HG02981 (cell line): Measurements from ENCODE around the gene BACH2.
"Not testable (repeated sequence)": the region's sequence is repeated elsewhere in the genome, so short reads cannot be mapped to it uniquely, and the experiment has no call there.

Experiments used
- ATAC-seq: cut with Tn5 transposase; IDR thresholded peaks from one replicate; pipeline ENCODE4 v1.9.1; 2021; ENCODE audit warnings: mild to moderate bottlenecking, moderate library complexity; ENCODE audit not compliant: unreplicated experiment

Gene BACH2

GRCh38 chr6:90162648-90163387 is 133.8 kb downstream of the BACH2 start:
- ATAC-seq = no peak

DNA sequence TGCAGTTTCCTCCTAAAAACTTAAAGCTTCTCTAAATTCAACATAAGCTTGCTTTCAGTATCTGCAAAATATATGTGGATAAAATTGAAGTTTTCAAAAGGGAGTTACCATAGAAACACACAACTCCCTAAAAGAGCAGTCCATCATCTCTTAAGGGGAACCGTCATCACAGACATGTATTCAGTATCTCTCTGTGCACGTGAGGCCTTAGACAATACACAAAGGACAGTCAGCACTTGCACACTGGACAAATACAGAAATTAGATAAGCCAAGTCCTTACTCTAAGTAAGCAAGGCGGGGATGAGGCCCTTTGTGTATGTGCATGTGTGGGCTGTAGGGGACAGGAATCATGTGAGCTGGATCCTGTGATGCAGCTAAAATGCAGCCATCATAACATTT is 136.6 kb downstream of the BACH2 start:
- ATAC-seq = no peak

GRCh38 chr6:90159452-90159851 is 137.2 kb downstream of the BACH2 start:
- ATAC-seq = no peak

- no peak for ATAC-seq
Measured at GRCh38 chr6:90158936-90159335, 137.7 kb downstream of the BACH2 start.

DNA sequence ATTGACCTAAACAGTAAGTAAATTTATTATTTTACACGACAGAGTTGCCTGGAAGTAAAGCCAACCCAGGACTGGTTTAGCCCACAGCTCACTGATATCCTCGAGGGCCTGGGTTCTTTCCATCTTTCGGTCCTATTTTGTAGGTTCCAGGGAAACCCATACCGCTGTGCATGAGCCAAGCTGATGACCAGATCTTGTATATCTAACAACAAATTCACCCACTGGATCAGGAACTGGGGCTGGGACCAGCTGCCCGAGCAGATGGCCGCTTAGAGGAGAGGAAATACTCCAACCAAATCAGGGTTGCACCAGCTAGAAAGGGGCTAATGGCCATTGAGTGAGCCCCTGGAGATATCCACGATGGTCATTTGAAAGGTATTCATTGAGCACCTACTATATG is 139.2 kb downstream of the BACH2 start:
- ATAC-seq = no peak

GRCh38 chr6:90156861-90157260 is 139.8 kb downstream of the BACH2 start:
- no peak for ATAC-seq

GRCh38 chr6:90154755-90155470 is 141.7 kb downstream of the BACH2 start:
- ATAC-seq = no peak

DNA sequence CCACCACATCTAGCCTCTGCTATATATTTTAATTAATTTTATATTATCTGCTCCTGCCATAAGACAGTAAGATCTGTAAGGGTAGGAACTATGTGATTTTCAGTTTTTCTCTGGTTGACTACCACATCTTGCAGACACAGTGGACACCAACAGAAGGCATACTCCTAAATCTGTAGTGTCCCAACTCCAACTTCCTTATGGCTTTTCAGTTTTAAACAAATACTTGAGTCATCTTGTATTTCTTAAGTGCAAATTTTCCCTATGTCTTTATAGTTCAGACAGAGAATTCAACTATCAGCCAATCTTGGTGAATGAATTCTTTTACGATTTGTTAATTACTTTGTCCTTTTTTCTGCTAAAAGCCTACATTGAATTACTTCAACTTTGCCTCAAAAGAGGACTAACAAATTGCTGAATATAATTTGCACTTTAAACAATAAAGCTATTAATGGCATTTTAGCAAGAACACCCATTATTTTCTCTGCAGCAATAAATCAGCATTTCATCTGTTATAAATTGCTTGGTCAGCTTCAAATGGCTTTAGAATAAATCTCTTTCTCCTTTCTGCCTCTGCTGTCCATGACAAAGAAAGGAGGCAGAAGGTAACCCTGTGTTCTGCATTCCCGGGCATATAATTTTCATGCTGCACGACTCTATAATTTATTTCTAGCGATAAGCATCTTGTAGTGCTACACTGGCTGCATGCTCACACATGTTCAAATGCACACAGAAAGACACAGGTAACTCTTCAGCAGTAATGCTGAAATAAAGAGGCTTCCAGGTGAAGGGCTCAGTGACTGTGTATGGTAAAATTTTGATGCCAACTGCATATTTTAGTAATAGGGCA is 144.8 kb downstream of the BACH2 start:
- no peak for ATAC-seq

DNA sequence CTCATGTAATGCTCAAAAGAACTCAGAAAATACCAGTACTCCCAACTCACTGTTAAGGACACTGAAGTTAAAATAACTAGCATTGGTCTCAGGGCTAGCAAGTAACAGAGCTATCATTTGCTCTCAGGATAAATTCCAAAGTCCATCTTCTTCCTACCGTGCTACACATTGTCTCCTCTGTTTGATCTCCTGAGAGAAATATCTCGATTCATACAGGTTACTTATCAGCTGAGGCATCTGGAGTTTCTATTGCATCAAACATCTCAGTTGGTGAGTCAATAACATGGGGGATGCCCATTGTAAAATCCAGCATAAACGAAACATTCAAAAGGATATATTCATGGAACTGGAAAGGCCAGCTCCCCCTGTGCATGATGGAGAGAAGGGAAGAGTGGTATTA is 147.4 kb downstream of the BACH2 start:
- ATAC-seq = no peak

DNA sequence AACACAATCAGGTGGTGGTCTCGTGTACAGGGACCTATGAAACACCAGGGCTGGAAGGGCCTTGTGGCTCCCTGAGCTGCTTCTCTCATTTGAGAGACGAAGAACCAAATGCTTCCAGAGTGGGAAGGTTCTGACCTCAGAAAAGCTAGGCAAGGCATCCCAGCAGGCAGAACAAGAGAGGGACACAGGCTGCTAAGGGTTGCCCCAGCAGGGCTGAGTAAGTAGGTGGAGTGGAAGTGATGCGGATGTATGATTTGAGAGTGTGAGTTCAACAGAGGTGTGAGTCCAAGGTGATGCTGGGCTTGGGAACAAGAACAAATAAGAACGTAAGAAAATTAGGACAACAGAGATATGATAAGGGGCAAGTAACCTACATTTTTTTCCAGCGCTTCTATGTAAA is 147.8 kb downstream of the BACH2 start:
- no peak for ATAC-seq

DNA sequence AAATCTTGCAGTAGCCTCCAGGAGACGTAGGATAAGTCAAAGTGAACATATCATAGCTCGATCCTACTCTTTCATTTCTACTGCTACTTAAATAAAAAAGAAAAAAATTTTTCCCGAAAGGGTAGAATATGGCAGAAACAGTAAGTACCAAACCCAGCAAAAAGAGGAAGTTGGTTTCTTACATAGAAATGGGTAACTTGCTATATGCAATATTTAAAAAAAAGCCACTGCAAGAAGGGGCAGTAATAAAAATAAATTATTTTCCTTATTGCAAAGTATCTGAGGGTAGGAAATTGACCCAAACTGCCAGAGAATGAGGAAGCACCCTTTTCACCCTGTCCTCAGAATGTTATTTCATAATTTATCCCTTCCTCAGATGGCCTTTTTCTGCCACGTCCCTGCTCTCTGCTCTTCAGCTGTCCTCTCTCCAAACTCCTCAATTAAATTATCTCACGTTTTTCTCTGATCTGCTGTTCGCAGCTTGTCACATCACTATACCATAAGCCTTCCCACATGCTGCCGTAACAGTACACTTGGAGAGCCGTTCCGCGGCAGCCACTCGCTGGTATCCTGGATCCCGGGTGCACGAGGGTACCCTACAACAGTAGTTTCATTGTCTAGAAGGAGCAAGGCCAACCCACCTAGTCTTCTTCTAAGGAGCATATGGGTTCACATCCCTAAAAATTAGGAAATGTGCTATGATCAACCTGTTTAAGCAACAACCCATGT is 149.6 kb downstream of the BACH2 start:
- ATAC-seq = no peak

DNA sequence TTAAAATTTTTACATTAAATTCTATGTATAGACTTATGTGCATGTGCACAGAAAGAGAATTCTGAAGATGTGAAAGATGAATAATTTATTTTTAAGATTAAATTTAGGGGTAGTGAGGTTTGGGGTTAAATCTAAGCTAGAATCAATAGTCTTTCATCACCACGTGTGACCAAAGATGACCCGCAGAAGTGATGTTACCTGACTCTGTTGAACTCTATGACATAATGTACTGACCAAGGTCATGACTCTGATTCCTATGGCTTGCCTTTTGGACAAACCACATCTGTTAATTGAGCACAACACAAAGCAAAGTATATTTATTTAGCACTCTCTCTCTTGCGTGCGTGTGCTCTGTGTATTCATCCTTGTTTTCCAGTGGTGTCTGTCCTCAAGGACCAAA is 150.6 kb downstream of the BACH2 start:
- no peak for ATAC-seq

- ATAC-seq = no peak
Measured at GRCh38 chr6:90144928-90145555, 151.6 kb downstream of the BACH2 start.

DNA sequence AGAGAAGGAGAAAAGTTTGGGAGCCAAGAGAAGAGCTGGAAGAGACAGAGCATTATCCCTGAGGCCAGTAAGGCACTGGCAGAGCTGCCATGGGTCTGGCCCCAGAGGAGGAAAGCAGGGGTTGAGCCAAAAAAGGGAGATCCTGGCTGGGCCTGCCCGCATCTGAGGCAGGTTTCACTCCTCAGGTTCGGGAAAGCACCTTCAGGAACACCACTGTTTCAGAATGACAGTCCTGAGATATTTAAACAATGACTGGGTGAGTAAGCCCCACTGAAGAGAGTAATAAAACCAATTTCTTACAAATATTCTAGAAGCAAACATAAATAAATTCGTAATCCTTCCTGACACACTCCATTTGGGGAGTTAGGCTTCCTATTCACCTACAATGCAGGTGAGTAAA is 152.2 kb downstream of the BACH2 start:
- peak; percentile 50 for ATAC-seq

- ATAC-seq = no peak
Measured at GRCh38 chr6:90140683-90141082, 156.0 kb downstream of the BACH2 start.

GRCh38 chr6:90139272-90139817 is 157.3 kb downstream of the BACH2 start:
- no peak for ATAC-seq

DNA sequence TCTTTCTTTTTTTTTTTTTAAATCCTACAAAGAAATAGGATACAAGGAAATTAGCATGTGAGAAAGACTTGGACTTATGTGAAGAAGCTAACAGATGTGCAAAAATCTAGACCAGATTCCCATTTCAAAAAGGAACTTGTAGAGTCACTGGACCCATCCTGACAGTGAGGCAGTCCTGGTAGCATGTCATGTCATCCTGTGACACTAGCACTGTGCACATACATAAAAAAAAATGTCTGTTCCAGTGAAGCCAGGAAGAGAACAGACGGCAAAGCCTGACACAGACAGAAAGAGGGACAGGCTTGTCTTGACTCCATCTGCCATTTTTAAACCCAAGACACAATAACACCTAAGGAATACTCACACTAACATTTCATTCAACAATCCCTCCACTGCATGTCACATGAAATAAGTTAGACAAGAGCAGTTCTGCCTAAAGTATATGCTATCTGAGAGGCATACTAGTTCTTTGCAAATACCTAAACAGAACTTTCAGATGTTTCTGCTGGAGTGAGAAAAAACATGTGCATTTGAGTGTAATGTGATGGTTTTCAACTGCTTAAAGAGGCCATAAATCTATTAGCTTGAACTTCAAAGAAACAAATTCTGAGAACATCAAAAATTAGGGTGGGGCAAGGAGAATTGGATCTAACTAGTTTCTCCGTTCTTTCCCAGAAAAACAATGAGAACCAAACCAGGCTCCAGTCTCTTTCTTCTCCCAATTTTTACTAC is 159.6 kb downstream of the BACH2 start:
- ATAC-seq = no peak

DNA sequence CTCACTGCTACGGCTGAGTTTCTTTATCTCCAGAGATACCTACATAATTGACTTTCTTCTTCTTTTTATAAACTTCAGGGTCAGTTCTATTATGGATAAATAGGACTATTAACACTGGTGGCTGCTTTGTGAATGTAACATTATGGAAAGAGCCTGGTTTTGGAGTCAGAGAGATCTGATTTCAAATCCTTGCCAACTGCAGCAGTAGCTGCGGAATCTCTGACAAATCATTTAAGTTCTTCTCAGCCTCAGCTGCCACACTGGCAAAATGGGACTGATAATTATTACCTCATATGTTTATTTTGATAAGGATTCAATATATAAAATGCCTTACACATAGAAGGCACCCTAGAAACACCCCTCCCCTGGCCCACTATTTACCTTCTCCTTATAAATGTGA is 160.5 kb downstream of the BACH2 start:
- no peak for ATAC-seq

DNA sequence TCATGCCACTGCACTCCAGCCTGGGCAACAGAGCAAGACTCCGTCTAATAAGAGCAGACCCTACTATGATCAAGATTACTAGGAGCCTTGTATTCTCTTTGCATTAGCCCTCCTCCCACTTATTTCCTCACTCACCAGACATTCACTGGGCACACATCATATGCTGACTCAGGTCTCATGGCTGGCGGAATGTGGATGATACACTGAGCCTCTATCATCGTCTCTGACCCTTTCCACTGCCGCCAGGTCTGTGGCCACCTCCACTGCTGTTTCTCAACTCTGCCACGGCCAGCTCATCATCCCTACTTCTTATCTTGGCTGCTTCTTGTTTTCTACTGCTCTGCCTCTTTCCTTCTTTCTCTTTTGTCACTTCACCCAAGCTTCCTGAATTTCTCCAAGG is 161.0 kb downstream of the BACH2 start:
- ATAC-seq = no peak

- not testable (repeated sequence) for ATAC-seq
Measured at GRCh38 chr6:90133664-90134063, 163.0 kb downstream of the BACH2 start.
